NCI-H69 (cell line): ENCODE results near the gene SPATA13.
A peak's percentile ranks its signal among the peaks of the same experiment; 100 is the strongest.

Experiments
- DNase-seq: peaks from one replicate; lab custom pipeline; 2025; lab: John Stamatoyannopoulos, UW

SPATA13 gene

DNA sequence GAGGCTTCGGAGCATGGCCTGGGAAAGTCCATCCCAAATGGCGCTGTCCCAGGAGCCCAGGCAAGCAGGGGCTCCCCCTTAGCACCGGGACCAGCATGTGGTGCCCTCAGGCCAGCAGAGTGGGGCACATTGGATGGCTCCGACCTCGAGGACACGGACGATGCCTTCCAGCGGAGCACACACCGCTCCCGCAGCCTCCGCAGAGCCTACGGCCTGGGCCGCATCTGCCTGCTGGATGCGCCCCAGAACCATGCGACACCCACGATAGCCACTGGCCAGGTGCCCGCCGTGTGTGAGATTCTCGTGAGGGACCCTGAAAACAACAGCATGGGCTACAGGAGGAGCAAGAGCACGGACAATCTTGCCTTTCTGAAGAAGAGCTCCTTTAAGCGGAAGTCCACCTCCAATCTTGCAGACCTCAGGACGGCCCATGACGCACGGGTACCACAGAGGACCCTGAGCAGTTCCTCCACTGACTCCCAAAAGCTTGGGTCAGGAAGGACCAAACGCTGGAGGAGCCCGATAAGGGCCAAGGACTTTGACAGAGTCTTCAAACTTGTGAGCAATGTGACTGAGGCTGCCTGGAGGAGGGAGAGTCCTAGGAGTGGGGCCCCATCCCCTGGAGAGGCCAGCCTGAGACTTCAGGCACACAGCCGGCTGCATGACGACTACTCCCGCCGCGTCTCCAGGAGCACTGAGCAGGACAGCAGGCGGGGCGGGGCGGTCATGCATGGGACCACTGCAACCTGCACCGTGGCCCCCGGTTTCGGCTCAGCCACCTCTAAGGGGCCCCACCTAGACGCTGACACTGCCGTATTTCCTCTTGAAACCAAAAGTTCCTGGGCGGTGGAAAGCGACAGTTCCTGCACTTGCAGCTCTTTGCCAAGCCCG, 63.1 kb downstream of the SPATA13 start:
- DNase-seq = no peak

DNA sequence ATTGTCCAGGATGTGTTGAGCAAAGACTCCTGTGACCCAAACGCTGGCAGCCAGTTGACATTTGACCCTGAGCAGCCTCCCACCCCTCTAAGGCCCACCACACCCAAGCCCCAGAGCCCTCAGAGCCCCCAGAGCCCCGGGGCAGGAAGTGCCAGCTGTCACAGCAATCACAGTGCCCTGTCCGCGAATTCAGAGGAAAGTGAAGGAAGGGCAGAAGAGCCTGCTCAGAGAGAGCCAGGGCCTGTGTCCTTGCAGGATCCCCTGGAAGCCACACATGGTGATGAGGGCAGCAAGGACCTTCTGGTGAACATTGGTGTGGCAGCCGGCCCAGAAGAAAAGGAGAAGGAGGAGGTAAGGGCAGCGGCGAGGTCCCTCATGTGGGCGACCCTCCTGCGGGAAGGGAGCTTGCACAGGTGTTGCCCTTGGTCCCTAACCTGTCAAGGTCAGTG, 63.7 kb downstream of the SPATA13 start:
- DNase-seq = no peak

DNA sequence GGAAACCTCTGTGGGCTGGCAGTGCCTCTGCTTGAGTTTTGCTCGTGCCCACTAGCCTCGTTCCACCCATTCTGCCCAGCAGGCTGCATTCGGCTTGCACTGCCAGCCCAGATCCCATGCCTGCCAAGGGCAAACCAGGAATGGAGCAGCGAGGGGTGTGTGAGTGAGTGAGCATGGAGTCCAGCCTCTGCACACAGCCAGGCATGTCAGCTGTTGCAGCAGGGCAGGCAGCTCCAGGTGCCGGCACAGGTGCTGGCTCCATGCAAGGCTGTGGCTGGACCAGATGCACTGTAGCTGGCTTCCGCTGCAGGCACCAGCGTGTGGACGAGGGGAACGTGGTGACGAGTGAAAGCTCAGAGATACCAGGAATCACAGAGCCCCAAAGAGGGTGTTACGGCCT, 64.5 kb downstream of the SPATA13 start:
- DNase-seq = no peak

DNA sequence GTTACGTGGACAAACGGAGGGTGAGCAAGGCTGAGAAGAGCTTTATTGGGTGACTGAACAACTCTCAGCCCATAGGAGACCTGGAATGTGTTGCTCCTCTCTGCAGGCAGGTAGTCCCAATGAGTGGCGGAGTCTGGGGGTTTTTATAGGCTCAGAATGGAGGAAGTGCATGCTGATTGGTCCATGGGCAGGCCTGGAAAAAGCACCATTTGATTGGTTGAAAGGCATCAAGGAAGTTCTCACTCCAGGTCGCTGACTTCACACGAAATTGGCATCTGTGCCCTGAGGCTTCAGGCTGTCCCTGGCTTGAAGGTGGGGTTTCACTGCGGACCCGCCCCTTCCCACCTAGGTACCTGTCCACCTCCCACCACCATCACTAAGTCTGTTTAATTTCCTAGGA, 65.4 kb downstream of the SPATA13 start:
- peak; percentile 6 for DNase-seq

DNA sequence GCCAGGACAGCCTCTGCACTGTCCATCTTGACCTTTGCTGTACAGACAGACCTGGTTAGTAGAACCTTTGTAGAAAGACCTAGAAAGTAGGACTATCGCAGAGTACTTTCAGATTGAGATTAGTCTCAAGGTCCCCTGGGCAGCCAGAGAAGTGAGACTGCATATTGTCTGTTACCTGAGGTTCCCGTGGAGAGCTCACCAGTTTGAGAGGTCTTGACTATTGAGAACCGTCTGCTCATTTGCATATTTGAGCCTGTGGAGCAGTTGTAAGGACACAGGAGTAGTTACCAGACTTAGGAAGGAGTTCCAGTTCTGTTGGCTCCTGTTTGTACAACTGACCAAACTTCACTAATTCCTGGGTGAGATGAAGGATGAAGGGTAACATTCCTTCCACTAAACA, 66.2 kb downstream of the SPATA13 start:
- DNase-seq = no peak

DNA sequence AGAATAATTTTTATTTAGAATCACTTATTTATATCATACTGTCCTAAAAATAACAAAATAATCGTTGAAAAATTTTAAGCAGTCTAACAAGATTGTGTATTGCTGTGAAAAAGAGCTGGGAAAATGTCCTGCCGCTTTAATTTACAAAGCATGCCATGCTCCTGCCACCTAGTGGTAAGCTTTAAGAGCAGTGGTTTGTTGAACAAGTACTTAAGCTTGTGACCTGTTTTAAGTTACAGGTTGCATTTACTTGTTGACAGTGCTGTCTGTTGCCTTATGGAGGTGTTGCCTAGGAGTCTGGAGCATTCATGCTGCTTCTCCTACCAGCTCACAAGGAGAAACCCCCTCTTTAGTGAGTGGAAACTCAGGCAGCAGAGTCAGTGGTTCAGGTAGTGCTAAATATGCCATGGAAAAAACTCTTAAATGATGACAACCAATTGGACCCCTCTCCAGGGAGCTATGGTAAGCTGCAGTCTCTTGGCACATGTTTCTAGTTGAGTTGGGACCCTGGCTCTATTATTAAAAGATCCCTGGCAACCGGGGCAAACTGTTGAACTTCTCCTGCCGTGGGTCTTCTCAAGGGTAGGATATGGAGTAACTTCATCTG, 68.4 kb downstream of the SPATA13 start:
- peak; percentile 54 for DNase-seq

DNA sequence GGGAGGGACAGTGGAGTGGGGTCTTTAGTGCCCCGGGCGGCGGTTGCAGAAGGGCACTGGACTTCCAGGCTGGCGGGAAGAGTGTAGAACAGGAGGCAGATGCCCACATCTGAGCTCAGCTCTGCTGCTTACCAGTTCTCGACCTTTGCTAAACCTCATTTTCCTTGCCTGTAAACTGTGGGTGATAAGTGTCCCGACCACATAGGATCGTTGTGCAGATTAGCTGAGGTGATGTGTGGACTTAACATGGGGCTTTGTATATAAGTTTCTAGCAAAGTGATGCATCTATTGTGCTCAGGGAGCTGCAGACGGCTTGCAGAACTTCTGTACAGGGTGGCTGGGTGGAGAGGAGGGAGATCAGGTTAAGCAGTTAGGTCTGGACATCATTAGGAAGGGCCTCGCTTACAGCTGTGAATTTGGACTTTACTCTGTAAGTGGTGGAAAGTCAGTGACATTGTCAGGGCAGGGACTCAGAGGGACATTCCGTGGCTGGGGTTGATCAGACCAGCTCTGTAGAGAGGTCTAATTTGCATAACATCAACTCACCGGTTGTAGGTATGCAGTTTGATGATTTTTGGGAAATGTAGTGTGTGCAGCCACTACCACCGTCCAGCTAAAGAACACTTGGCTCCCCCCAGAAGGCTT, 70.0 kb downstream of the SPATA13 start:
- DNase-seq = no peak

DNA sequence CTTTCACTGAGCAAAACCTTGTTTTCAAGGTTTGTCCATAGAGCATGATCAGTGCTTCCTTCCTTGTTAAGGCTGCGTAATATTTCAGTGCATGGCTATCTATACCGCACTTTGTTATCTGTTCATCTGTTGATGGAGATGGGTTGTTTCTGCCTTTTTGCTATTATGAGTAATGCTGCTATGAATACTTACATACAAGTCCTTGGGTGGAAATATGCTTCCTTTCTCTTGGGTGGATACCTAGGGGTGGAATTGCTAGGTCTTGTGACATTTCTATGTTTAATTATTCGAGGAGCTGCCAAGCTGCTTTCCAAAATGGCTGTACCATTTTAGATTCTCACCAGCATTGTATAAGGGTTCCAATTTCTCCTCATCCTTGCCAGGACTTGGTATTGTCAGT, 70.9 kb downstream of the SPATA13 start:
- no peak for DNase-seq

DNA sequence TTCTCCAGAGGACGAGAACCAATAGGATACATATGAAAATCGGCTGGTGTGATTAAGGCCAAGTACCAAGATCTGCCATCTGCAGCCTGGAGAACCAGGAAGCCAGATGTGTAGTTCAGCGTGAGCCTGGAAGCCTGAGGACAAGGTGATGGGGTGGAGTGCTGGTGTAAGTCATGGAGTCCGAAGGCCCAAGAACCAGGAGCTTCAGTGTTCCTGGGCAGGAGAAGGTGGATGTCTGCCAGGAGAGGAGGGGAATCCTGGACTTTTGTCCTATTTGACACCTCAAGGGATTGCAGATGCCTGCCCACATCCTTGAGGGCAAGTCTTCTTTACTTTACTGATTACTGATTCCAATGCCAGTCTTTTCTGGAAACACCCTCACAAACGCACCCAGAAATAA, 71.5 kb downstream of the SPATA13 start:
- no peak for DNase-seq

DNA sequence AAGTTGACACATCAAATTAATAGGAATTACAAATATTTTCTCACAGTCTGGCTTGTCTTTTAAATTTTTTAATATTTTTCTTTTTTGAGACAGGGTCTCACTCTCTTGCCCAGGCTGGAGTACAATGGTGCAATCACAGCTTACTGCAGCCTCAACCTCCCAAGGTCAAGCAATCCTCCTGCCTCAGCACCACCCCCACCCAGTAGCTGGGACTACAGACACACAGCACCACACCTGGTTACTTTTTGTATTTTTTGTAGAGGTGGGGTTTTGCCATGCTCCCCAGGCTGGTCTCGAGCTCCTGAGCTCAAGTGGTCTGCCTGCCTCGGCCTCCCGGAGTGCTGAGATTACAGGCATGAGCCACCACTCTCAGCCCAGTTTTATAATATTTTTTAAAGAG, 72.0 kb downstream of the SPATA13 start:
- no peak for DNase-seq

DNA sequence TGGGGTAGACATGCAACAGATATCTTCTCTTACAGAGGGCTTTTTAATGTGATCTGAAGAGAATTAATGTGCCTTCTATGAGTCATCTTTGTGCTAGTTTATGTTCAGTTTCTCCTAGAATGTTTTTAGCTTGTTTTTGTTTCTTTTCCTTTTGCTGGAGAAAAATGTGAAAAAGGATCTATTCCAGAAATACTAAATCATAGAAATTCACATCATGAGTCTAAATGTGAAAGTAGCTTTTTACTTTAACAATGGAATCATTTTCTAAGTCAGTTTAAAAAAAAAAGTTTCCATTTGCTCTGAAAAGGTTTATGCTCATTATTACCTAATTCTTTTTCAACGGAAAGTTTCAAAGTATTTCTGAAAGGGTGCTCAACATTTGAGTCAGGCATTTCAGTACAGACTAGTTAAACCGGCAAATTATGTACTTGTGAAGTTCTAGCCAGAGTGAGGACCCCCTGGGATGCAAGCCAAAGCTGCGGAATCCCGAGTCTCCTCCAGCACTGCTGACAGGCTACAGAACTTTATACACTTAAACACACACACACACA, 72.9 kb downstream of the SPATA13 start:
- no peak for DNase-seq

DNA sequence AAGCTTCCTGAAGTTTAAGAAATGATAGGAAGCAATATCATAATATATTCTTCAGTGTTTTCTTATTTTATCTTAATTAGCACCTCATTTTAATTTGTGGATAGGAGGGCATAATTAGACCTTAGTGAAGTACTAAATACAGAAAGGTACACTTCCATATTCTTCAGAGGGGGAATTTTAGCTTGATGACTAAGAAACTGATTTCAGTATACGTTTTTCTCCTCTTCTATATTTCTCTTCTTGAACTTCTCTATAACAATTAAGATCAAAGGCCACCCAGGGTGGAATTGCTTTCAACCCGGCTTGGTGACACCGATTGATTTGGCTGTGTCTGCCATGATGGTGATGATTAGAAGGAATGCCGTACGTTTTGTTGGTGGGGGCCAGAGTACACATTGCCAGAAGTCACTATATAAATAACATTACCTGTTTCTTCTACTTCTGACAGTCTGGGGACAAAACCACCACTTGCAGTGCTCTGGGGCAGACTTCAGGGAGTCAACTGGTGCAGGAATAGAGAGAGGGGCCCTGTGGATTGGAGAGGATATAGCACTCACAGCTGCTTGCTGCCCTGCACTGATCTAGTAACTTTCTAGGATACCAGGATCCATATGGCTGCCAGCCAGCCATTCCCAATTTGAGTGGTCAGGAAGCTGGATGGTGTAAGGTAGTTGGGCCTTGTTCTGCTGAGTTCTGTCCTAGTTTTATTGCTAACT, 73.8 kb downstream of the SPATA13 start:
- no peak for DNase-seq

DNA sequence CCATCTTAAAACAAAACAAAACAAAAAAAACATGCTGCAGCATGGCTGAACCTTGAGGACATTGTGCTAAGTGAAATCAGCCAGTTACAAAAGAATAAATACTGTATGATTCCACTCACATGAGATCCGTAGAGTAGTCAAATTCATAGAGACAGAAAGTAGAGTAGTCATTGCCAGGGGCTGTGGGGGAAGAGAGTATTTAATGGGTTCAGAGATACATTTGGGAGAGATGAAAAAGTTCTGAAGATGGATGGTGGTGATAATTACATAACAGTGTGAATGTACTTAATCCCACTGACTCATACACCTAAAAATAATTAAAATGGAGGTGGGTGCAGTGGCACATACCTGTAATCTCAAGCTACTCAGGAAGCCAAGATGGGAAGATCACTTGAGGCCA, 76.8 kb downstream of the SPATA13 start:
- no peak for DNase-seq

DNA sequence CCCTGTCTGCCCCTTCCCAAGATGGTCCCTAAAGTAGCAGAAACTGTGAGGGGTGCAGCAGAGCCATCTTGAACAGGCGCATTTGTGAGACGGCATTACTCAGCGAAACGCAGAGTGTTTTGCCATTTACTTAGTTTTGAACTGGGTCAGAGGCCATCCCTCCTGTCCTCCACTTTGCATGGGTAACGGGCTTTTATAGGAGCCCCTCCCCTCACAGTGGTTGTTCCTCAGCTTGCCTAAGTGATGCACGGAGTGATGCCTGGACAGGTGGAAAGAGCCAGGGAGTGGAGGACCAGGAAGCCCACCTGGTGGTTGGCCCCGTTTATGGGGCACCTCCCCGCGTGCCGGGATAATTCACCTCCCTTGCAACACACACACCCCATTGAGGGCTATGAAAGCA, 80.8 kb downstream of the SPATA13 start:
- no peak for DNase-seq

DNA sequence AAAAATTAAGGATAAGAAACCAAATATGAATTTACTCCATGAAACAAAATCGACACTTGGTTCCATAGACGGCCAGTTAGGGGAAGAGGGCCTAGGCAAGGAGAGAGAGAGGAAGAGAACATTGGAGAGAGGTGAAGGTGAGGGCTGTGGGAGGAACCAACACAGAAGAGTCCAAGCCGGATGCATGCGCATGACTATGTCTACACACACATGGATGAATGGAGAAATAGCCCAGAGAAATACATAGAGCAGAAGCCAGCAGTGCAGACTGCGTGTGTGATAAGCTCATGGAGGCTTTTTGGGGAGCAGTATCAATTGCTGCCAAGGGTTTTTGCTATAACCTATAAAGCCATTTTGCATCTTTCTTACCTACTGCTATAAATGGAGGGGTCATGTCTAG, 81.6 kb downstream of the SPATA13 start:
- no peak for DNase-seq

DNA sequence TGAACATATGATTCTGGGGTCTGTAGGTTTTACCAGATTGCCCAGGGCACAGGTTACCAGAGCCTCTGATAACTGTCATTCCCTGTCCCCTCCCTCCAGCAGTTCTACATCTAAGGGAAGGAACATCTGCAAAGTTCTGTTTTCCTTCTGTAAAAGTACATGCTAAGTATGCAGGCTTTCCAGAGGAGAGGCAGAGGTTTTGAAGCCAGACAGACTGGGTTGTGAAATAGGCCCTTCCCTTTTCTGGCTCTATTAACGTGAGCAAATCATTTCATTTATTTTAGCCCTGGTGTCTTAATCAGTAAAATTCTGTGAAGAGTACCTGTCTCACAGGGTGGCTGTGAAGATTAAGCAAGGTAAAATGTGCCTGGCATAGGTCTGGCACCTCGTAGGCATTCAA, 82.8 kb downstream of the SPATA13 start:
- no peak for DNase-seq

DNA sequence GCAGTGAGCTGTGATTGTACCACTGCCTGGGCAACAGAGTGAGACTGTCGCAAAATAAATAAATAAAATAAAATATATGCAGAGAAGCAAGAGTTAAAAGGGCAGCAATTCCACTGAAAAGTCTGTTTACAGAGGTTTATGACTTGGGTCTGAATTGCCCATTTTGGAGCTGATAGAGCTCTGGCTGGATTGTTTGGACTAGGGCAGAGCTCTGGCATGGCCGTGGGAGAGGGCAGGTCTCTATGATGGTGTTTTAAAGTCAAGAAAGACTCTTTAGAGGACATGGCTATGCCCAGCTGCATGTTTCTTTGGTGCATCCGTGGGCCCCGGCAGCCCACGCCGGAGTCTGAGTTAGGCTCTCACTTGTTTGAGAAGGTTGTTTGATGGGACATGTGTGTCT, 84.3 kb downstream of the SPATA13 start:
- DNase-seq = no peak

DNA sequence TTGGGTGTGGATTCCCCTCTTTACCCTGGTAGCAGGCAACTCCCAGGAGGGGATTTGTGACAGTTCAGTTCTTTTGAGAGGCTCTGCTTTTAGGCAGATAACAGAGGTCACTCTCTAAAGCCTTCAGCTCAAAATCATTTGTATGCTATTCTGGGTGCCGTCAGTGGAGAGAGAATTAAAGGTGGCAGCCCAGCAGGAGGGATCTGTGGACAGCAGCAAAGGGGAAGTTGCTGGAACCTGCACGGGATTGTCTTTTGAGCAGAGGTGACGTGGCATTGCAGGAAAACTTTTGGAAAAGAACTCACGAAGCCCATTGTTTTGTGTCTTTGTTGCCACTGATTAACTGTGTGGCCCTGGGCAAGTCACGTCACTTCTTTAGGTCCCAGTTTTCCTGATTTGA, 86.5 kb downstream of the SPATA13 start:
- DNase-seq = no peak

DNA sequence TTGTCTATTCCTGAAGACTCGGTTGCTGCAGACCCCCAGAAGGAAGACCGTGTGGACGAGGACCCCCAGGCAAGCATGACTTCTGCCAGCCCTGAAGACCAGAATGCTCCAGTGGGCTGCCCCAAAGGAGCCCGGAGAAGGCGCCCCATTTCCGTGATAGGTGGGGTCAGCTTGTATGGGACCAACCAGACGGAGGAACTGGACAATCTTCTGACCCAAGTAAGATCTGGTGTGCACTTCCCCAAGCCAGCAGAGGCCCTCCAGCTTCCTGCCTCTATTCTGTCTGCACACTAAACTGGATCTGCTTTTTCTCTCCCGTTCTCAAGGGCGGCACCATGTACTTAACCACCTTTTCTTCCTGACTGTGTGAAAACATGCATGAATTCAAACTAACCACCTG, 89.1 kb downstream of the SPATA13 start:
- DNase-seq = no peak

DNA sequence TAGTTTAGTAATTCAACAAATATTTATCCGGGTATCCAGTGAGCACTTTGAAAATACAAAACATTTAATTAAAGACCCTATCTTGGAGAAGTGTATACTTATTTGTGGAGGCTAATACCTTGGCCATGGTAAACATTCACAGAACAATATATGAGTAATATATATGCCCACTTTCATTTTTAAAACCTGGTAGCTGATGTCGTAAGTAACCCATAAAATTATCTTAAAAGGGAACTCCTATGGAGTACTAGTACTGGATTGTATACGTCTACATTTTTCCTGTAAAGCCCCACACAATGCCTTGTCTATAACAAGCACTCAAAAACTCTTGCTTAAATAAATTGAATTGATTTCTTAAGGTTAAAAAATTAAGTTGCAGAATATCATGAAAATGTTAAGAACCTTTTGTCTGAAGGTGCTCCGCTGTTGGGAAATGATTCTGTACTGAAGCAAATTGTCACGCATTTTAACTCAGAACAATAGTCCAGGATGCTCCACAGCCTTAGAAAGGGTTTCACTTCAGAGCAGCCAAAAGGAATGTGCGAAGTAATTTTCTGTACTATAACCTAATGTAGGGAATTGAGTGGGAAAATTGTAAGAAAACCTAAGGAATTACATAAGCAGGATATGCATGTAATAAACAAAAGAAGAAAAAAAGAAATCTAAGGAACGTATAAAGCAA, 90.0 kb downstream of the SPATA13 start:
- no peak for DNase-seq

DNA sequence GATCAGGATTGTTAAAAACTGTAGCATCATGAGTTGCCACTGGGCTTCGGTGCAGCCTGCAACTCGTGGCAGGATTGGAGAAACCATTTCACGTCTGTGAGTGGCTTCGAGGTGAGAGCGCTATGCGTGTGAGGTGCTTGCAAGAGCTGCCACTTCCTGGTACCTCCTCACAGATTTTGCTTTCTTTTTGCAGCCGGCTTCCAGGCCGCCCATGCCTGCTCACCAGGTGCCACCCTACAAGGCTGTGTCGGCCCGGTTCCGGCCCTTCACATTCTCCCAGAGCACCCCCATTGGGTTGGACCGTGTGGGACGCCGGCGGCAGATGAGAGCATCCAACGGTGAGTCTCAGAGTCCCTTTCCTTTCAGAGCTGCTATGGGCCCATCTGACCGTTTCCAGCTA, 91.0 kb downstream of the SPATA13 start:
- no peak for DNase-seq

DNA sequence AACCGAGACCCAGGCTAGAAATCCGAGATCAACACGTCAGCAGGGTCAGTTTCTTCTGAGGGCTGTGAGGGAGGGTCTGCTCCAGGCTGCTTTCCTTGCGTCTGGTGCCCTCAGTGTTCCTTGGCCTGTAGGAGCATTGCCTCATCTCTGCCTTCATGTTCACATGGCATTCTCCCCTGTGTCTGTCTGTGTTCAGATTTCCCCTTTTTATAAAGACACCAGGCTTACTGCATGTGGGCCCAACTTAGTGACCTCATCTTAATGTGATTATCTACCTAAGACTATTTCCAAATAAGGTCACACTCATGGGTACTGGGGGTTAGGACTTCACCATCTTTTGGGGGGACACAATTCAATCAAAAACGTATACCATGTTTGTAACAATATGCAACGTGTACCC, 91.6 kb downstream of the SPATA13 start:
- no peak for DNase-seq
